HepG2 (cell line): ENCODE data around the gene NEMF. TPM values are rescaled to one million over a fixed set of nuclear protein-coding genes. Genes with fewer than 3 reads are reported as not detected.

Experiments
- ARHGAP35 ChIP-seq: sonication (generic); formaldehyde crosslinking; IDR thresholded peaks from 2 replicates; pipeline ENCODE4 v1.9.0; 2022; ENCODE audit warnings: mild to moderate bottlenecking, inconsistent platforms, moderate library complexity, missing genetic modification reagents, borderline replicate concordance
- ASH2L ChIP-seq: fragments of 300-600, 200-600 bp; sonication (generic); IDR thresholded peaks from 2 replicates; pipeline ENCODE4 v1.7.0; 2017; ENCODE audit warnings: low read depth, mild to moderate bottlenecking, moderate library complexity, mixed read lengths, low read length; ENCODE audit not compliant: insufficient read length
- ETV6 ChIP-seq: sonication (generic); formaldehyde crosslinking; conservative IDR thresholded peaks from 2 replicates; pipeline ENCODE4 v1.4.0; 2020; ENCODE audit warnings: missing genetic modification reagents
- FOXA3 ChIP-seq: IDR thresholded peaks from 2 replicates; pipeline ENCODE4 v1.6.1; 2016; ENCODE audit warnings: missing genetic modification reagents, missing compliant biosample characterization
- HMGA1 ChIP-seq: sonication (generic); formaldehyde crosslinking; conservative IDR thresholded peaks from 2 replicates; pipeline ENCODE4 v1.4.0; 2020; ENCODE audit warnings: missing genetic modification reagents
- KLF12 ChIP-seq: sonication (generic); formaldehyde crosslinking; IDR thresholded peaks from 2 replicates; pipeline ENCODE4 v1.4.0; 2020; ENCODE audit warnings: missing genetic modification reagents, borderline replicate concordance
- MYC ChIP-seq: sonication (generic); formaldehyde crosslinking; IDR thresholded peaks from 2 replicates; pipeline ENCODE4 v1.9.0; 2021; ENCODE audit warnings: missing genetic modification reagents, borderline replicate concordance
- NR1H2 ChIP-seq: sonication (generic); formaldehyde crosslinking; IDR thresholded peaks from 2 replicates; pipeline ENCODE4 v1.8.1; 2022; ENCODE audit warnings: low read depth, missing genetic modification reagents, borderline replicate concordance
- REPIN1 ChIP-seq: sonication (generic); formaldehyde crosslinking; IDR thresholded peaks from 2 replicates; pipeline ENCODE4 v1.8.0; 2022; ENCODE audit warnings: missing genetic modification reagents, low read depth, mild to moderate bottlenecking, borderline replicate concordance
- SAP130 ChIP-seq: IDR thresholded peaks from 2 replicates; pipeline ENCODE4 v1.6.1; 2016; ENCODE audit warnings: low read depth
- SIX1 ChIP-seq: sonication (generic); formaldehyde crosslinking; IDR thresholded peaks from 2 replicates; pipeline ENCODE4 v1.4.0; 2020; ENCODE audit warnings: missing genetic modification reagents, borderline replicate concordance
- STAT5B ChIP-seq: sonication (generic); formaldehyde crosslinking; IDR thresholded peaks from 2 replicates; pipeline ENCODE4 v1.4.0; 2020; ENCODE audit warnings: missing genetic modification reagents
- TEAD2 ChIP-seq: sonication (generic); formaldehyde crosslinking; IDR thresholded peaks from 2 replicates; pipeline ENCODE4 v1.9.0; 2021; ENCODE audit warnings: missing genetic modification reagents
- TGIF2 ChIP-seq: IDR thresholded peaks from 2 replicates; pipeline ENCODE4 v1.6.1; 2016; ENCODE audit warnings: control low read depth, missing compliant biosample characterization
- THAP11 ChIP-seq: IDR thresholded peaks from 2 replicates; pipeline ENCODE4 v1.6.1; 2016; ENCODE audit warnings: missing biosample characterization, missing genetic modification reagents
- TOE1 ChIP-seq: sonication (generic); formaldehyde crosslinking; IDR thresholded peaks from 2 replicates; pipeline ENCODE4 v1.4.0; 2020; ENCODE audit warnings: mild to moderate bottlenecking, missing genetic modification reagents
- U2AF2 ChIP-seq: fragments of 200-400 bp; formaldehyde crosslinking; IDR thresholded peaks from 2 replicates; pipeline ENCODE4 v1.6.1; 2017; ENCODE audit warnings: low read depth, mild to moderate bottlenecking, low read length
- ZNF329 ChIP-seq: sonication (generic); formaldehyde crosslinking; IDR thresholded peaks from 2 replicates; pipeline ENCODE4 v1.9.0; 2021; ENCODE audit warnings: low read depth, mild to moderate bottlenecking, missing genetic modification reagents
- ZNF503 ChIP-seq: sonication (generic); formaldehyde crosslinking; IDR thresholded peaks from 2 replicates; pipeline ENCODE4 v1.4.0; 2020; ENCODE audit warnings: missing genetic modification reagents
- ZNF576 ChIP-seq: sonication (generic); formaldehyde crosslinking; IDR thresholded peaks from 2 replicates; pipeline ENCODE4 v1.4.0; 2020; ENCODE audit warnings: mild to moderate bottlenecking, missing genetic modification reagents
- ZNF781 ChIP-seq: sonication (generic); formaldehyde crosslinking; IDR thresholded peaks from 2 replicates; pipeline ENCODE4 v1.5.1; 2020; ENCODE audit warnings: borderline replicate concordance, mild to moderate bottlenecking, missing genetic modification reagents; ENCODE audit errors: not compliant biosample characterization
- ZSCAN31 ChIP-seq: sonication (generic); formaldehyde crosslinking; IDR thresholded peaks from 2 replicates; pipeline ENCODE4 v1.5.0; 2020; ENCODE audit warnings: low read depth, mild to moderate bottlenecking, missing genetic modification reagents
- polyA plus RNA-seq, 8 experiments: library from polyadenylated mRNA; depleted of rRNA in 3 of 8; stranded (reverse) in 7 of 8; unstranded in 1 of 8; fragments of >200 nt; fragmentation: Illumina TruSeq in 4 of 8; extraction: Trizol in 4 of 8; gene quantifications; 2 replicates each; pipeline versions ENCODE4 v1.2.1 to v1.2.3, GENCODE V29; 2011 to 2016; ENCODE audit warnings: low read depth in 4 of 8, missing spikeins in 1 of 8, mixed read lengths in 1 of 8; ENCODE audit not compliant: insufficient read depth in 1 of 8
- total RNA-seq, 5 experiments: library from RNA; depleted of rRNA; stranded (reverse); fragments of >200 nt; fragmentation: Illumina TruSeq; extraction: Trizol; gene quantifications; 2 replicates each; pipeline ENCODE4 v1.2.3, GENCODE V29; 2016; ENCODE audit warnings: low read depth in 1 of 5
- TF ChIP-seq, protein P1 (sequence below): sonication (generic); formaldehyde crosslinking; IDR thresholded peaks from 2 replicates; pipeline ENCODE4 v1.4.0; 2020; ENCODE audit warnings: missing genetic modification reagents
- TF ChIP-seq, protein P2 (sequence below): sonication (generic); formaldehyde crosslinking; IDR thresholded peaks from 2 replicates; pipeline ENCODE4 v1.8.0; 2022; ENCODE audit warnings: mild to moderate bottlenecking, missing genetic modification reagents, borderline replicate concordance
- TF ChIP-seq, protein P3 (sequence below): sonication (generic); formaldehyde crosslinking; IDR thresholded peaks from 2 replicates; pipeline ENCODE4 v1.5.0; 2020; ENCODE audit warnings: missing genetic modification reagents

Gene NEMF
- total and polyA plus RNA-seq, 2 of the 13 experiments (the other 11 are each of a cell fraction or from before 2014, with no cell fraction given), result 21.3 to 57.9 TPM

- no peak for TF ChIP-seq REPIN1 (CRISPR knock-in tag)
- no peak for TF ChIP-seq FOXA3 (CRISPR knock-in tag)
- TF ChIP-seq KLF12 (CRISPR knock-in tag), result no peak
- no peak for TF ChIP-seq SIX1 (CRISPR knock-in tag)
- no peak for TF ChIP-seq ZNF576 (CRISPR knock-in tag)
- no peak for TF ChIP-seq ZNF503 (CRISPR knock-in tag)
- no peak for TF ChIP-seq ARHGAP35 (CRISPR knock-in tag)
- no peak for TF ChIP-seq MYC (CRISPR knock-in tag)
- TF ChIP-seq THAP11 (CRISPR knock-in tag), result peak; percentile 11; the same call in 1 of the 2 replicates
- TF ChIP-seq ASH2L, result no peak
- no peak for TF ChIP-seq U2AF2
- TF ChIP-seq, protein P1, sequence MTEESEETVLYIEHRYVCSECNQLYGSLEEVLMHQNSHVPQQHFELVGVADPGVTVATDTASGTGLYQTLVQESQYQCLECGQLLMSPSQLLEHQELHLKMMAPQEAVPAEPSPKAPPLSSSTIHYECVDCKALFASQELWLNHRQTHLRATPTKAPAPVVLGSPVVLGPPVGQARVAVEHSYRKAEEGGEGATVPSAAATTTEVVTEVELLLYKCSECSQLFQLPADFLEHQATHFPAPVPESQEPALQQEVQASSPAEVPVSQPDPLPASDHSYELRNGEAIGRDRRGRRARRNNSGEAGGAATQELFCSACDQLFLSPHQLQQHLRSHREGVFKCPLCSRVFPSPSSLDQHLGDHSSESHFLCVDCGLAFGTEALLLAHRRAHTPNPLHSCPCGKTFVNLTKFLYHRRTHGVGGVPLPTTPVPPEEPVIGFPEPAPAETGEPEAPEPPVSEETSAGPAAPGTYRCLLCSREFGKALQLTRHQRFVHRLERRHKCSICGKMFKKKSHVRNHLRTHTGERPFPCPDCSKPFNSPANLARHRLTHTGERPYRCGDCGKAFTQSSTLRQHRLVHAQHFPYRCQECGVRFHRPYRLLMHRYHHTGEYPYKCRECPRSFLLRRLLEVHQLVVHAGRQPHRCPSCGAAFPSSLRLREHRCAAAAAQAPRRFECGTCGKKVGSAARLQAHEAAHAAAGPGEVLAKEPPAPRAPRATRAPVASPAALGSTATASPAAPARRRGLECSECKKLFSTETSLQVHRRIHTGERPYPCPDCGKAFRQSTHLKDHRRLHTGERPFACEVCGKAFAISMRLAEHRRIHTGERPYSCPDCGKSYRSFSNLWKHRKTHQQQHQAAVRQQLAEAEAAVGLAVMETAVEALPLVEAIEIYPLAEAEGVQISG (CRISPR knock-in tag), result 0 out of 2 replicates have a peak, but pooled peaks have one; percentile 32
- TF ChIP-seq ZNF329 (CRISPR knock-in tag), result 0 out of 2 replicates have a peak, but pooled peaks have one; percentile 12
- TF ChIP-seq TEAD2 (CRISPR knock-in tag), result no peak
- no peak for TF ChIP-seq HMGA1 (CRISPR knock-in tag)
- TF ChIP-seq TGIF2, result 0 out of 2 replicates have a peak, but pooled peaks have one; percentile 1
- TF ChIP-seq, protein P2, sequence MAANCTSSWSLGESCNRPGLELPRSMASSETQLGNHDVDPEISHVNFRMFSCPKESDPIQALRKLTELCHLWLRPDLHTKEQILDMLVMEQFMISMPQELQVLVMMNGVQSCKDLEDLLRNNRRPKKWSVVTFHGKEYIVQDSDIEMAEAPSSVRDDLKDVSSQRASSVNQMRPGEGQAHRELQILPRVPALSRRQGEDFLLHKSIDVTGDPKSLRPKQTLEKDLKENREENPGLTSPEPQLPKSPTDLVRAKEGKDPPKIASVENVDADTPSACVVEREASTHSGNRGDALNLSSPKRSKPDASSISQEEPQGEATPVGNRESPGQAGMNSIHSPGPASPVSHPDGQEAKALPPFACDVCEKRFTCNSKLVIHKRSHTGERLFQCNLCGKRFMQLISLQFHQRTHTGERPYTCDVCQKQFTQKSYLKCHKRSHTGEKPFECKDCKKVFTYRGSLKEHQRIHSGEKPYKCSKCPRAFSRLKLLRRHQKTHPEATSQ (CRISPR knock-in tag), result no peak
- peak; percentile 45 for TF ChIP-seq SAP130
- no peak for TF ChIP-seq NR1H2 (CRISPR knock-in tag)
- no peak for TF ChIP-seq STAT5B (CRISPR knock-in tag)
- TF ChIP-seq ETV6 (CRISPR knock-in tag), result no peak
- TF ChIP-seq ZNF781 (CRISPR knock-in tag), result no peak
- TF ChIP-seq ZSCAN31, result peak; percentile 45; the same call in 1 of the 2 replicates
- TF ChIP-seq TOE1 (CRISPR knock-in tag), result no peak
- TF ChIP-seq, protein P3, sequence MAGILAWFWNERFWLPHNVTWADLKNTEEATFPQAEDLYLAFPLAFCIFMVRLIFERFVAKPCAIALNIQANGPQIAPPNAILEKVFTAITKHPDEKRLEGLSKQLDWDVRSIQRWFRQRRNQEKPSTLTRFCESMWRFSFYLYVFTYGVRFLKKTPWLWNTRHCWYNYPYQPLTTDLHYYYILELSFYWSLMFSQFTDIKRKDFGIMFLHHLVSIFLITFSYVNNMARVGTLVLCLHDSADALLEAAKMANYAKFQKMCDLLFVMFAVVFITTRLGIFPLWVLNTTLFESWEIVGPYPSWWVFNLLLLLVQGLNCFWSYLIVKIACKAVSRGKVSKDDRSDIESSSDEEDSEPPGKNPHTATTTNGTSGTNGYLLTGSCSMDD (CRISPR knock-in tag), result no peak
These were observed 9.1 kb upstream of the NEMF start (continued) for GRCh38 chr14:49861699-49862088.
